SKM-1 treated with dmso at 0.1 percent for 144 hours (cell line): Measurements from ENCODE around the gene COQ10A.

Source experiments
- DNase-seq: peaks from one replicate; lab custom pipeline; 2025; ENCODE audit not compliant: unreplicated experiment; lab: John Stamatoyannopoulos, UW

Gene COQ10A

GRCh38 chr12:56266693-56267442 is at the start of gene COQ10A:
COQ10A (plus strand) TSS chr12:56266942; CDS start chr12:56267119, 177 bp downstream.
- peak; percentile 48 for DNase-seq

DNA sequence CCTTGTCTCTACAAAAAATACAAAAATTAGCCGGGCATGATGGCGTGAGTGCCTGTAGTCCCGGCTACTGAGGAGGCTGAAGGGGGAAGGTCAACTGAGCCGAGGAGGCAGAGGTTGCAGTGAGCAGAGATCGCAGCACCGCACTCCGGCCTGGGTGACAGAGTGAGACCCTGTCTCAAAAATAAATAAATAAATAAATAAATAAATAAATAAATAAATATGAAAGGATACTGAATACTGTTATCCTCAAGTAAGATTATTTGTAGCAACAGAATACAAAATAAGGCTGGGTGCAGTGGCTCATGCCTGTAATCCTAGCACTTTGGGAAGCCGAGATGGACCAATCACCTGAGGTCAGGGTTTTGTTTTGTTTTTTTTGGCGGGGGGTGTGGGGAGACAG is 46.9 kb upstream of the COQ10A start:
- DNase-seq = no peak

DNA sequence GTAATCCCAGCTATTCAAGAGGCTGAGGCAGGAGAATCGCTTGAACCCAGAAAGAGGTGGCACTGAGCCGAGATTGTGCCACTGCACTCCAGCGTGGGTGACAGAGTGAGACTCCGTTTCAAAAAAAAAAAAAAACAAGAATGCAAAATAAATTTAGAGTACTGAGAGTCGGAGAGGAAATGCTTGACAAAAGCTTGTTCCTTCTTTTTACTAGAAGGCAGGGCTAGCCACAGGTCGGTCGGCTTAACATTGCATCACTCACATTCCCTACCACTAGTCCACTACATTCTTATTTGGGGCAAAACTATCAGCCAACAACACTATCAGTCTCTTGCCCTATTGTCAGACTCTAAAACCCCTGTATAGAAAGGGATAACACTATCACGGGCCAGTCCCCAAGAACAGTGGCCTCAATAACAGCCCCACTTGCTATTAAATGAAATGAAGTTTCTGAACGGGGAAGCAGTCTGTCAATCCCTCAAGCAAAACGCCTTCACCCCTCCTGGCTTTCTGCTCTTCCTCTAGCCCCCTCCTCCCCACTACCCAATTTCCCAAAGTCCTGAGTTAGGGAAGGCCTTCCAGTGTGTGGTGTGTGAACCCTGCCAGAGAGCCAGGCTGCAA is 46.0 kb upstream of the COQ10A start:
- DNase-seq = peak; percentile 64

DNA sequence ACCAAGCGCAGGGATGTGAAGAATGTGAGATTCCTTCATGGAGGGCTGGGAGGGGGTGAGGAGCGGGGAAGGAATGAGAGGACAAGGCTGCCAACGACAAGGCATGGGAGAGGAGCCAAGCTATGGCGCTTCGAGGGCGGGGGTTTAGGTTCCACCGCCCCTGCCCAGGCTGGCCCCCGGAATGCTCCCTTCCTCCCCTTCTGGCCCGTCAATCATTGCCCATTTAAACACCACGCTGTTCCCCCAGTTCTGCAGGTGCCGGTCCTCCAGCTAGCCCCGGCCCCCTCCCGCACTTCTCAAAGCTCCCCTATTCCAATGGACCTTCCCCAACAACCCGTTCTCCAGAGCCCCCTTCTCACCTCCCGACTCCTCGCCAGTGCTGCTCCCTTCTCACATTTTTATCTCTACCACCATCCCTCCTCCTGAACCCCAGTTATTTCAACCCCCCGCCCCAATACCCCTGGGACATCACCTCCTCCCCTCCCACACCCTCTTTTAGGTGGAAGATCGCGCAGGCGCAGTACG is 45.4 kb upstream of the COQ10A start:
- no peak for DNase-seq

DNA sequence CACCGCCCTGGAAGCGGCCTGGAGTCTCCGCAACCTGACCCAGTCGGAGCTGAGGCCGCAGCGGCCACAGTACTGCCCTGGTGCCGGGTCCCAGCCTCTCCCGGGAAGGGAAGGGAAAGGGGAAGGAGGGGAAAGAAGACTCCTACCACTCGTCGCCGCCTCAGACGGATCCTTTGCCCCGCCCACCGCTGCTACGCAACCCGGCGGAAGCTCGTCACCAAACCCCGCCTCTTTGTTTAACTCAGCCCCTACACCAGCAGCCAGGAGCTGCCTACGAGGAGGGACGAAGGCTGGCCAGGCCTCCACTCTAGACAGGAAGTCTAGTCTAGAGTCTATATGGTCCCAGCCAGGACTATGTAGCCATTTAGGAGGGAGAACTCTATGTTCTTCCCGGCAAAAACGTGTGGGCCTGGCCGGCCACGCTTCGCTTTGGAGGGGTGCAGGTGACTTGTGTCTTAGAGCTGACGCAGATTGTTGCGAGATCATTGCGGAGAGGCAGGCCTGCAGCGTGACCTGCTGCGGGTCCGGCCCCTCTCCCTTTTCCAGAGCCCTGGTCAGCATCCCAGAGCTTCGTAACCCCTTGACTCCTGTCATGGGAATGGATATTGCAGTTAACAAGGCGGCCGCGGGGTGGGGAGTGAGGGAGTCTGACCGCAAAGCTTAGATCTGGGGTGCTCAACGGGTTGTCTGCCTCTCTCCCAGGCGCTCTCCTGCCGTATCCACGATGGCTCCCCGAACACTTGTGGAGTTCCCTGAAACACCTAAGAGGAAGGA is 44.8 kb upstream of the COQ10A start, which contains the start of gene RNF41:
TSS of gene RNF41 (minus strand) at position 166 of the 774 bp plus-strand sequence. CDS start 7,875 bp downstream, outside the sequence.
- peak; percentile 73 for DNase-seq

- DNase-seq = no peak
Observed at GRCh38 chr12:56222531-56222895, 44.2 kb upstream of the COQ10A start.

DNA sequence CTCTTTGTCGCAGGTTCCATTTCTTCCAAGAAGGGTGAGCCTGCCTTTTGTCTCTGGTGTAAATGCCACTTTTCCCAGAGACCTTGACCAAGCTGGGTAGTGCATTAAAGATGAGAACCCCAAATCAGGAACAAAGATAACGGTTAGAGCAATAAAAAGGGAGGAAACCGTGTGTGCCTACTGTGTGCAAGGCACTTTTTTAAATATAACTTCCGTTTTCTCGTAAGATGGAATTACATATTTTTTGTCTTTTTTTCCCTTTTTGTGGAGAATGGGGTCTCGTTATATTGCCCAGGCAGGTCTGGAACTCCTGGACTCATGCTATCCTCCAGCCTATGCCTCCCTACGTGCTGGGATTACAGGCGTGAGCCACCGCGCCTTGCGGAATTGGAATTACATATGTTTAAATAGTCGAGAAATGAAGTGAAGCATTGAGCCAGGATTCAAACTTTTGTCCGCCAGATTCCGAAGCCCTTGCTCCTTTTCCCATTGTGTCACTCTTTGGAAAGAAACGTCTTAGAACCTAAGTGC is 43.1 kb upstream of the COQ10A start:
- no peak for DNase-seq

GRCh38 chr12:56224102-56224701 is 42.5 kb upstream of the COQ10A start, which contains the start of gene NABP2:
NABP2 (plus strand) TSS chr12:56224342; CDS start chr12:56224857, 515 bp downstream.
- peak; percentile 75 for DNase-seq

DNA sequence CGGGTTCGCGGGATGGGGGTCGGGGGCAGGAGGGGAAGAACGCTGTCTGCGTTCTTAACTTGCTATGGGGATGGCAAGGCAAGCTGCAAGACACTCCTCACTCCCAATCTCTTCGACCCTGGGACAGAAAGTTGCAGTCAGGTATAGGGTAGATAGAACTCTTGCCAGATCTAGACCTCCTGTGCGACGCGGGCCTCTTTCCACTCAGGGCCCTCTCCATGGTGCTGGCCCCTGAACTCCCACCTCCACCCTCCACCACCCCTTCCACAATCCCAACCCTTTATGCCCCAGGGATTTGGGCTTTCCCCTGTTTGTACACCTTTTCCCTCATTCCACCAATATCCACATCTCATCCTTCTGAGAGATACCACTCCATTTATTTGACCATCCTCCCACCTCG is 41.8 kb upstream of the COQ10A start:
- DNase-seq = no peak

DNA sequence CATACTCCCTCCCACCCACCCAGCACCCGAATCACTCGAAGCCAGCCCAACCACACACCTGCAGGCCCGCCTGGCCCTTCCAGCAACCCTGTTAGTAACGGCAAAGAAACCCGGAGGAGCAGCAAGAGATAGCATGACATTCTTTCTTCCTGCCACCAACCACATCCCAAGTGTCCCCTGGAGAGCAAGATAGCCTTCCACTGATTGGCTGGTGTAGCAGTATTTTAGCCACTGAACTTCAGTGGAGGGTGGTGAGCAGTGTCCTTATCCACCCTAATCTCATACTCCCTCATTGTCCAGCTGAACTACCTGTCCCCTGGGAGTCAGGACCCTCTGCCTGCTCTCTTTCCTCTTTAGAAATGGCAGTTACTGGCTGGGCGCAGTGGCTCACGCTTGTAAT is 37.7 kb upstream of the COQ10A start:
- DNase-seq = no peak

DNA sequence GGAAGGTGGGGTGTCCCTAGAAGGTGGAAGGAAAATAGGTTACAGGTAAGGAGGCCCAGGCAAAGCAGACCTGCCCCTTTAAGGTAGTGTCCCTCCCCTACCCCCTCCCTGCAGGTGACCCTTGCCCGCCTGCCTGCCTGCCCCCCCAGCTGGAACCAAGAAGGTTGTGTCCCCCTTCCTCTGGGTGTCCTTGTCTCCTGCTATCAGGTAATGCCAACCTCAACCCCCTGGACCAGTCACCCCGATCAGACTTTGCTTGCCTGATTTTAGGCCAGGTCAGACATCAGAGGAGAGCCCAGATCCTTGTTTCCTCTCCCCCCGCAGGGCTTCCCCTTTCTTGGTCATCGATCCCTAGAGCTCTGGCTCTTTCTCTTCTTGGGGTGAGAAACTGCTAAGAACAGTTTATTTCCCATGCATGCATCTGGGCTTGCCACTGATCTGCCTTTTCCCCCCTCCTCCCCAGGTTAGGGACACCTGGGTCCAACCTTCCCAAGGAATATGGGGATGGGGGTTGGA is 36.8 kb upstream of the COQ10A start, which contains the start of gene SLC39A5:
TSS of gene SLC39A5 (plus strand) at position 136 of the 516 bp plus-strand sequence. CDS start 1,224 bp downstream, outside the sequence.
- DNase-seq = no peak

DNA sequence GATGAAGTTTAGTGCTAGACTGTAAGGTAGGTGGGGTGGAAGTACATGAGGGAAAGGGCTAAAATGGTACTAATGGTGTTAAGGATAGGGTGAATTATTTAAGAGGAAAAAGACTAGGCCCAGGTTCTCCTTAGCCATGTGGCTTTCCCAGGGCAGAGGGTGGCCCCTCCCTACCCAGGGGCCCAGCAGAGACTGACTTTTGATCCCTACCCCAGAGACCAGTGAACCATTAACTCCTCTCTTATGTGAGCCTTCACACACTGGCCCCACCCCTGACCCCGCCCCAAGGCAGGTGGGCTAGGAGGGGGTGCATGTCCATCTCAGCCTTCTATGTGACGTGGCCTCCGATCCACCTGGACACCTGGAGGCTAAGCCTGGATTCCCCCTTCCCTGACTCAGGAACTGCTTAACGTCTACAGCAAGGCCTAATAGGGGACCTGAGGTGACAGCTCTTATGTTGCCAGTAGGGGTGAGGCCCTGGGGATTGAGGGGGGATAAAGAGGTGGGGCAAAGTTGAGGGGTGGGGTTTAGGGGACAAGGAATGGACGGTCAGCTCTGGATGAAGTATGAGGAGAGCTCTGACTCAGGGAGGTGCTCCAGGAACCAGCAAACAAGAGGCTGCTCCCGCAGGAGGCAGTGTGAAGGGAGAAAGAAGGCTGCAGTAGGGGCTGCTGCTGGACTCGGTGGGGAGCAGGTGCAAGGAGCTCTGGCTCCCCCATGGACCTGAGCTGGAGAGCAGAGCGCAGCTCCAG is 36.1 kb upstream of the COQ10A start:
- no peak for DNase-seq

GRCh38 chr12:56231184-56231582 is 35.6 kb upstream of the COQ10A start:
- DNase-seq = no peak

DNA sequence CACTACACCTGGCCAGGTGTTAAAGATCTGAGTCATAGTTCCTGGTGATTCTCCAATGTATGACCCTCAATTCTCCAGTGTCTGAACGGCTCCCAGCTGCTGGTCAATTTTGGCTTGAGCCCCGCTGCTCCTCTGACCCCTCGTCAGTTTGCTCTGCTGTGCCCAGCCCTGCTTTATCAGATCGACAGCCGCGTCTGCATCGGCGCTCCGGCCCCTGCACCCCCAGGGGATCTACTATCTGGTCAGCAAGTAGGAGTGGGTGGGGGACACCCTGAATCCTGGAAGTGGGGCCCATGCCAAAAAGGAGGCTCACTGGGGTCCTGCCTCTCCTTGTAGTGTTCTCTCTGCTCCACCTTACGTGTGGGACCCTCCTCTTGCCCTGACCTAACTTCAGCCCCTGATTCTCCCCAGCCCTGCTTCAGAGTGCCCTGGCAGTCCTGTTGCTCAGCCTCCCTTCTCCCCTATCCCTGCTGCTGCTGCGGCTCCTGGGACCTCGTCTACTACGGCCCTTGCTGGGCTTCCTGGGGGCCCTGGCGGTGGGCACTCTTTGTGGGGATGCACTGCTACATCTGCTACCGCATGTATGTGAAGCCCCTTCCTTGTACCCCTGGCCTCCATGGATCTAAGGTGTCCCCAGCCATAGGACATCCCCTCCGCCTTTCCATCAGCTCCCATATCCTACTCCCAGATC is 31.9 kb upstream of the COQ10A start:
- no peak for DNase-seq

DNA sequence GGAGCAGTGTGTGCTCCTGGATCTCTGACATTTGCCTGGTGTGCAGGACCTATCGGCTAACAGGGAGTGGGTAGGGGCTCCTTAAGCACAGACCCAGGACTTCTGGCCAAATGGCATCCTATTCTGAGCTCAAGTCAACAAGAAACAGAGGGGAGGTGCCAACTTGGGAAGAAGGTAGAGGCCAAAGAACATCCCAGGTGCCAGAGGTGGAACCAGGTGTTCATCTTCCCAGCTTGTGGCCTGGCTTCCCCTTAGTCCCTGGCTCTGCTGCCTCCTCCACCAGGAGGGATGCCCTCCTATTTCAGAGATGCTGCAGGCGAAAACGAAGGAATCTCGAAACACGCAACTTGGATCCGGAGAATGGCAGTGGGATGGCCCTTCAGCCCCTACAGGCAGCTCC is 30.7 kb upstream of the COQ10A start:
- DNase-seq = no peak

DNA sequence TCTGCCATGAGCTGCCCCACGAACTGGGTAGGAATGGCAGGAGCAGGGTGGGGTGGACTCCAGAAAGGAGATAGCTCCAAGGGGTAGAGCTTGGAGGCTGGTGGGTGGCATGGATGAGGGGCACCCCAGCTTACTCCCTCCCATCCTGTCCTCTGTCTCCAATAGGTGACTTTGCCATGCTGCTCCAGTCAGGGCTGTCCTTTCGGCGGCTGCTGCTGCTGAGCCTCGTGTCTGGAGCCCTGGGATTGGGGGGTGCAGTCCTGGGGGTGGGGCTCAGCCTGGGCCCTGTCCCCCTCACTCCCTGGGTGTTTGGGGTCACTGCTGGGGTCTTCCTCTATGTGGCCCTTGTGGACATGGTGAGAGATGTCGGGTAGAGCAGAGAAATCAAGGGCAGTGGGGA is 29.8 kb upstream of the COQ10A start:
- no peak for DNase-seq

- no peak for DNase-seq
Observed at GRCh38 chr12:56237552-56237951, 29.2 kb upstream of the COQ10A start.

- DNase-seq = peak; percentile 3
Observed at GRCh38 chr12:56241424-56242303, 25.1 kb upstream of the COQ10A start.
